Bronchial epithelial cell (primary cell): ENCODE data around the gene KIF3C. TPM values are rescaled to one million over a fixed set of nuclear protein-coding genes. Genes with fewer than 3 reads are reported as not detected.

ENCODE experiments used
- DNase-seq: peaks from one replicate; pipeline ENCODE4 v3.0.0-alpha.2; 2010; ENCODE audit warnings: low read depth
- FAIRE-seq: peaks from 2 replicates; lab custom pipeline; 2011; peaks lifted over from hg19 to GRCh38; lab: Jason Lieb, UNC
- H3K27me3 ChIP-seq: 2 replicates; pipeline ENCODE4 v1.5.1; 2011; ENCODE audit warnings: low read length; ENCODE audit not compliant: control insufficient read depth, insufficient read depth
- H3K36me3 ChIP-seq: 2 replicates; pipeline ENCODE4 v1.5.1; 2011; ENCODE audit warnings: low read length; ENCODE audit not compliant: control insufficient read depth, insufficient read depth
- H3K4me3 ChIP-seq: 2 replicates; pipeline ENCODE4 v1.5.1; 2011; ENCODE audit warnings: mild to moderate bottlenecking, low read depth, low read length, control low read depth
- total RNA-seq: library from RNA; depleted of rRNA; stranded (reverse); fragments of >200 nt; gene quantifications from 2 replicates; pipeline ENCODE4 v1.2.1, GENCODE V29; 2014
- TF ChIP-seq, protein P1 (sequence below): IDR thresholded peaks from 2 replicates; pipeline ENCODE4 v1.5.1; 2011; ENCODE audit warnings: mild to moderate bottlenecking, moderate library complexity, low read length, control low read depth, inconsistent platforms; ENCODE audit not compliant: insufficient read depth, severe bottlenecking

Gene KIF3C
- total RNA-seq, 1 donor from 2014 or later, result 1.6 TPM

DNA sequence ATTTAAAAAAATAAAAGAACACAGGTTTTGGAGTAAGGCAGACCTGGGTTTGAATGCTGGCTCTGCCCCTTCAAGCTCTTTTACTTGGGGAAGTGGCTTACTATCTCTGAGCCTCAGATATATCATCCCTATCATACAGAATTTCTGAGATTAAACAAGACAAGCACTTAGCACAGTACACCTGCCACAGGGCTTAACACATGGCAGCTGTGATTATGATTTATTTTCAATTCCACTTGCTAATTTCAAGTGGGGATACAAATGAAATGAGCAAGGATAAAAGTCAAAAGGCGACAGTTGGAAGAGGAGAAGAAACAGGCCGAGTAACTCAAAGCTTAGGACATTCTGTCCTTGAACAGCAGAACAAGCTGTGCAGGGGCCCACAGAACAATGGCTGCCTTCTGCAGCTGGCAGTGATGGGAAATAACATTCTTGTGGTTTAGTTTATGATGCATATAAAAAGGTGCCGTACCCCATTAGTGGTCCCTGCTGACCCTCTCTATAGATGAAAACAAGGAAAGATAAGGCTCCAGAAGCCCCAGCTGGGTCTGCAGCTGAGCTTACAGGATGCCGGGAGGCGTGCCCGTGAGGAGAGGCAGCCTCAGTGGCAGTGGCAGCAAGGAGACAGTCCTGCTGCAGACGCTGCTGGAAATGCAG, 45.3 kb downstream of the KIF3C start:
- DNase-seq (no peak), FAIRE-seq (no peak)
- H3K27me3 ChIP-seq, result no peaks in the 10 kb centered on the region

GRCh38 chr2:25933622-25934021, 48.7 kb downstream of the KIF3C start:
- TF ChIP-seq, protein P1, sequence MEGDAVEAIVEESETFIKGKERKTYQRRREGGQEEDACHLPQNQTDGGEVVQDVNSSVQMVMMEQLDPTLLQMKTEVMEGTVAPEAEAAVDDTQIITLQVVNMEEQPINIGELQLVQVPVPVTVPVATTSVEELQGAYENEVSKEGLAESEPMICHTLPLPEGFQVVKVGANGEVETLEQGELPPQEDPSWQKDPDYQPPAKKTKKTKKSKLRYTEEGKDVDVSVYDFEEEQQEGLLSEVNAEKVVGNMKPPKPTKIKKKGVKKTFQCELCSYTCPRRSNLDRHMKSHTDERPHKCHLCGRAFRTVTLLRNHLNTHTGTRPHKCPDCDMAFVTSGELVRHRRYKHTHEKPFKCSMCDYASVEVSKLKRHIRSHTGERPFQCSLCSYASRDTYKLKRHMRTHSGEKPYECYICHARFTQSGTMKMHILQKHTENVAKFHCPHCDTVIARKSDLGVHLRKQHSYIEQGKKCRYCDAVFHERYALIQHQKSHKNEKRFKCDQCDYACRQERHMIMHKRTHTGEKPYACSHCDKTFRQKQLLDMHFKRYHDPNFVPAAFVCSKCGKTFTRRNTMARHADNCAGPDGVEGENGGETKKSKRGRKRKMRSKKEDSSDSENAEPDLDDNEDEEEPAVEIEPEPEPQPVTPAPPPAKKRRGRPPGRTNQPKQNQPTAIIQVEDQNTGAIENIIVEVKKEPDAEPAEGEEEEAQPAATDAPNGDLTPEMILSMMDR, result no peak
- peaks cover 4% of the 10 kb centered on the region for H3K36me3 ChIP-seq
- FAIRE-seq (no peak), DNase-seq (no peak)
- H3K27me3 ChIP-seq, result no peaks in the 10 kb centered on the region
- H3K4me3 ChIP-seq, result no peak overlapping the region

More for the DNA sequence above, 45.3 kb downstream of the KIF3C start:
- no peak overlapping the region for H3K4me3 ChIP-seq
- H3K36me3 ChIP-seq, result no peaks in the 10 kb centered on the region
- TF ChIP-seq, protein P1, result no peak

- FAIRE-seq (no peak), DNase-seq (no peak)
Measured at GRCh38 chr2:25929789-25930473, 52.4 kb downstream of the KIF3C start.

GRCh38 chr2:25928668-25929067, 53.6 kb downstream of the KIF3C start:
- Histone ChIP-seq H3K4me3 (no peak overlapping the region), H3K27me3 (no peaks in the 10 kb centered on the region), H3K36me3 (peaks cover 4% of the 10 kb centered on the region)
- TF ChIP-seq, protein P1, result no peak
- FAIRE-seq (no peak), DNase-seq (no peak)

More at GRCh38 chr2:25929789-25930473, 52.4 kb downstream of the KIF3C start:
- TF ChIP-seq, protein P1, result no peak
- Histone ChIP-seq H3K36me3 (peaks cover 4% of the 10 kb centered on the region), H3K4me3 (no peak overlapping the region), H3K27me3 (no peaks in the 10 kb centered on the region)

DNA sequence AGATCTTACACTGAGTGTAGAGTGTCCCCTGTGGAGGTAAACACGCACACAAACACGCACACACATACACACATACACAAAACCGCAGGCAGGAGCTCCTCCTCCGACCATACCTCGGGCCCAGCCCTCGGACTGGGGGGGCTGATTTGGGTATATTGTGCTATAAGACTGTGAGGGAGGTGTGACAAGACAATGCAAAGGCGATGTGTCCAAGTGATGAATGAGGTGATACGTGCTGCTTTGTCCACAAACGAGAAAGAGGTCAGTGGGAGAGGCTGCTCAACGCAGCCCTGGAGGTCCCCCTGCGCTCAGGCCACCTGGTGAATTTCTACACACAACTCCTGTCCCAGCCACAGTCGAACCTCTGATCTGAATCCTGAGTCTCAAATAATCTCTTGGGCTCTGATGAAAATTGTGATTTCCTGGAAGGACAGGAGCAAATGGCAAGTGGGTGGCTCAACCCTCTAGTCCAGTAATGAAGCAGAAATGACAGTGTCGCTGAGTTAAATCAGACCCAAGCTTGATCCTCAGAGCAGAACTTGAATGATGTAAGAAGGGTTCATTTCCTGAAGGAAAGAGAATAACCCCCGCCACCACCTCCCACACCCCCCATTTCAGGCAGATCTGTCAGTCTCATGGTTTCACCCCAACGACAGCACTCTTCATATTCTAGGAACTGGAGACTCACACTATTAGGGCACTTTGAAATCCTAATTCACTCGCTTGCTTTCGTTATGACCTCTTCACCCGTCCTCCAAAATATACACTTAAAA, 55.1 kb downstream of the KIF3C start:
- Histone ChIP-seq H3K36me3 (peaks cover 4% of the 10 kb centered on the region), H3K27me3 (no peaks in the 10 kb centered on the region), H3K4me3 (no peak overlapping the region)
- no peak for FAIRE-seq
- no peak for DNase-seq
- TF ChIP-seq, protein P1, result no peak
